ENCODE measurements around the gene IDS.
"Not testable (repeated sequence)": the region's sequence is repeated elsewhere in the genome, so short reads cannot be mapped to it uniquely, and the experiment has no call there.

- not testable (repeated sequence) for TF ChIP-seq RXRA (IDR thresholded peaks at IDR 0.05; ENCODE audit: insufficient read depth, low read depth, low read length); USF2 (IDR thresholded peaks at IDR 0.05; ENCODE audit: low read length); YY1 (IDR thresholded peaks at IDR 0.05; ENCODE audit: low read depth, low read length); POLR2A (IDR thresholded peaks at IDR 0.05; ENCODE audit: control extremely low read depth in 1 of 2, low read depth in 2 of 2, low read length in 2 of 2); ATF2 (IDR thresholded peaks at IDR 0.05; ENCODE audit: low read length); EGR1 (IDR thresholded peaks at IDR 0.05; ENCODE audit: borderline replicate concordance, low read depth, low read length); CTCF (IDR thresholded peaks at IDR 0.05; ENCODE audit: control extremely low read depth in 1 of 3, insufficient read depth in 1 of 3, low read depth in 1 of 3, low read length in 3 of 3); TAF1 (IDR thresholded peaks at IDR 0.05; ENCODE audit: low read depth, low read length); POLR2AphosphoS5 (IDR thresholded peaks at IDR 0.05; ENCODE audit: low read depth, low read length); BCL11A (IDR thresholded peaks at IDR 0.05; ENCODE audit: low read depth in 2 of 2, low read length in 2 of 2); ZNF274 (IDR thresholded peaks at IDR 0.05; ENCODE audit: borderline replicate concordance, extremely low read depth, low read length); SRF (IDR thresholded peaks at IDR 0.05; ENCODE audit: low read depth, low read length)
Measured at GRCh38 chrX:149503446-149503845, 1.7 kb downstream of the IDS start.

Data from H1 (cell line).